ENCODE results near the gene EPS8.

Gene EPS8

DNA sequence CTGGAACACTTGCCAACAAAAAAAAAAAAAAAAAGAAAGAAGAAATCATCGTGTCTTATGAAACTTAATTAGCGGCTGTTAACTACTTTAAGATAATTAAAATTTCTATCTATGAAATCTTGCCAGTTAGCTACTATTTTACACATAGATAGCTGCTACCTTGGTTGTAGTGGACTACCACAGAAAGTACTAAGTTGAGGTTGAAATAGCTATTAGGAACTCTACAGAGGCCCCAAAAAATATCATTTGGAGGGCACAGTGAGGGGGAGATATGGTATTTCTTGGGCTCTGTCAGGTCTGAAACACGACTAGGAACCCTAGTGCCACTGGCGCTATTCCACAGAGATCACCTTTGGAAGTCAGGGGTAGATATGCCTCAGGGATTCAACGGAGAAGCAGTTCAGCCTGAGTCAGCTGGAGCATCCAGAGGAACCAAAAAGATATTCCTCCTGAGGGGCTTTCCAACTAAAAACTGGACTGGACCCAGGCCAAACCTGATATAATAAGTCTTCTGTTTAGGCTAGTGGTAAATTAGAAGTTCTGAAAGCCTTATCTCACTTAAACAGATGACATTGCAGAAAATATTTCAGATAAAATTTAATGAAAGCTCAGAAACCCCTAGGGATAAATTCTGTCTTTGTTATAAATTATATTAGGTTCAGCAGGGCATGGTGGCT, 126.1 kb downstream of the EPS8 start:
- in situ Hi-C loops (cut with HindIII; ENCODE audit: low sequenced_read_pairs): no loop called here

DNA sequence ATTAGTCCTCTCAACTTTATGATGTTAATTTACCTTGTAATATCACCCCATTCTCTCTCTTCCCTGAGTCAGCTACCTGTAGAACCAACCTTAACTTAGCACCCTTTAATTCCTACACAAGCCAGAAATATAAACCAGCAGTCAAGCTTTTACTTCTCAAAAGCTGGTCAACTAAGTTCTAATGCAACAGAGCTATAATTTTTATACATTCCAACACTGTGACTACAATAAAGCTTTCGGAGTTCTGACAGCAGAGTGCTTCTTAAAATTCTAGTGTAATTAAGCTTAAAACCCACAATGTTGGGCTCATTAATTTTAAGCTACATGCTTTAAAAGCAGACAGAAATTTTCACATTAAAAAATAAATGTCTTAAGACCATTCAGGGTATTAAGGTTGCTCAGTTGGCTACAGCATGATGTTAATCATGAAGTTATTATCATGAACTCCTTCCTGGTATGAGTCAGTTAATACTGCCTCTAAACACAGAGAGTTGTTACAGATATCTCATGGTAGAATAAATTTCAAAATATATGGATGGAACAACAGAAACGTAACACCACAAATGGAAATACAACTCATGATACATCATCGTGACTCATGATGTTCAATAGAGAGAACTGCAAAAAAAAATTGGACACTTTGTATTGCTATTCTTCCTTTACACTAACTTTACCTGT, 126.7 kb downstream of the EPS8 start:
- in situ Hi-C loops (cut with HindIII; ENCODE audit: low sequenced_read_pairs): no loop called here

DNA sequence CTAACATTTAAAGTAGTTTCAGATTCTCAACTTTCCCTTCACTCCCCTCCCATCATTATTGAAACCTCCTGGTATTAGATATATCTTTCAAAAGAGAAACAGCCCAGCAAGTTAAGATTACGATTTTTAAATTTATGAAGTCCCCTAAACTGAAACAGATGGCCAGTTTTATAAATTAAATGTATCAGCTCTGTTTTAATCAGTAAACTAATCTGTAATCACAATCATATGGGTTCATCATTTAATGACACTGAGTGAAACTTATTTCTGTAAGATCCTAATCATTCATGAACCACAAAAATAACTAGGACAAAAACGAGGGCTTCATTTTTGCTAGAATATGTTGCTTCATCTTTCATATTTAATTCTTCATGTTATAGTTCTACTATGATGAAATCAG, 137.8 kb downstream of the EPS8 start:
- in situ Hi-C loops (cut with HindIII; ENCODE audit: low sequenced_read_pairs): no loop called here

DNA sequence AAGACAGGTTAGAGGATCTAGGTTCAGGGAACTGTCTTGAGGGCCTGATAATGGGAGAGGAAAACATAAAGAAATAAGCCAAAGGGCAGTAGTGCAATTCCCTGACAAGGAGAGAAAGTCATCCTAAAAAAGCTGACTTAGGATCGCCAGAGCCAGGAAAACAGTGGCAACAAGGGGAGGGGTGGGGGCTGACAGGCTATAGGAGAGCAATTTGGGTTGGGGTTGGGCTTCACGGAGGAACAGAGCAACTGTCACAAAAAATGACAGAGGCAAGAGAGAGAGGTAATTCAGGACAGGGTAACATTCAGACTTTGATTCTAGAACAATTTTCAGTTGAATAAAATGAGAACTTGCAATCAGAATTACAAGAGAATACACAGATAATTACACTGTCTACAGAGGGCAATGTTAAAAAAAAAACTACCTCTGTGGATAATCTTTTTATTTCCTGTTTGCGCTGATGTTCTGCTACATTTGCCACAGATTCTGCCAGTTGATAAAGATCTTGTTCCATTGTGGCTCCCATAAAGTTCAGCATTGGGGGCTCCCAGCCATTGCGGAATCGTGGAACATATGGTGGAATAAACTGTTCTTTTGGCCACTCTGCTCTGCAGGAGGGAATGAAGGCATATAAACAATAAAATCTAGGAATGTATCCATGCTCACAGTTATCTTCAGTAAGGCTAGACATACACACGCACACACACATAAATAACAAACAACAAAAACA, 138.6 kb downstream of the EPS8 start:
- in situ Hi-C loops (cut with HindIII; ENCODE audit: low sequenced_read_pairs): no loop called here

DNA sequence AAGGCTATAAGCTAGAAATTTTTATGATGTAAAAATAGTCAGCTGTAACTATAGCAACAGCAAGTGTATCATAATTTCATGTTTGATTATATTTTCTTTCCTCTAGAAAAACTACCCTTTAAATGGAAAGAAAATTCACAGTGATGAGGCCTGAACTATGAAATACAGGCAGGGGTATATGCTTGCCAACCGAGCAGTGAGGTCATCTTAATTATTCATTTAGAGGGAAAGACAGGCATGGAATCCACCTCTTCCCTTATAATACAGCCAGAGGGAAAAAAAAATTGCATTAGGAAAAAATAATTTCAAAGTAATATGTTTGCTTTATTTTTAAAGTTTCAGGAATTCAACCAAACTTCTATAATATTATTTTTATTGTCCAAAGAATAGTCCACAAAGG, 139.8 kb downstream of the EPS8 start:
- in situ Hi-C loops (cut with HindIII; ENCODE audit: low sequenced_read_pairs): no loop called here

DNA sequence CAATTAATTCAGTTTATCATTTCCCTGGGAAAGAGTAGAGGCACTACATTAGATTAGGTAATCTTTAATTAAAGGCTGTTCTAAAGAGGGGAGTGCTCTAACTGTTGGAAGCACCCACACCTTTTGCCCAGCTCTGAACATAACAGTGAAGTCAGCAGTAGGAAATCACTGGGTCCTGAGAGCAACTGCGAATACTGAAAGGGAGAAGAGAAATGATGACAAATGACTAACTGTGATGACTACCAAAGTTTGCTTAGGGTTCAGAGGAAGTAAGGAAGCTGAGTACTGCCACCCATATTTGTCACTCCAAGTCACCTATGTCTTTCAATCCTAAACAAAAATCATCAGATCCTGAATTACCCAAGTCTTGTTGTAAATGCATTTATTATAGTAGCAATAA, 140.6 kb downstream of the EPS8 start:
- in situ Hi-C loops (cut with HindIII; ENCODE audit: low sequenced_read_pairs): no loop called here

DNA sequence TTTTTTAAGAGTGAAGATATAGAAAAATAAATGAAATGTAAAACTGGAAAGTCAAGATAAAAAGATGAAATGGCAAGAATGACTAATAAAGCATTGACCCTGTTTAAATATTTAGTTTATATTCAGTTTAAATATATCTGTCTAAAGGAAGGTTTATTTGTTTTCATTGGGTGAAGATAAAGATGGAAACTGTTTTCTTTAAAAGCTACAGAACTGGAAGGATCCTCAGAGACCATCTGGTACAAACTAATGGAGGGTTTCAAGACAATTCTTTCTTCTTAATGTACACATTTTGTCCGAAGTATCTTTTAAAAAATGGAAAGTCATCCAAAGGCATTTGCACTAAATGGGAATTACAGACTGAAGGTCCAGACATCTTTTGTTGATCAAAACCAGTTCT, 142.6 kb downstream of the EPS8 start:
- in situ Hi-C loops (cut with HindIII; ENCODE audit: low sequenced_read_pairs): no loop called here

DNA sequence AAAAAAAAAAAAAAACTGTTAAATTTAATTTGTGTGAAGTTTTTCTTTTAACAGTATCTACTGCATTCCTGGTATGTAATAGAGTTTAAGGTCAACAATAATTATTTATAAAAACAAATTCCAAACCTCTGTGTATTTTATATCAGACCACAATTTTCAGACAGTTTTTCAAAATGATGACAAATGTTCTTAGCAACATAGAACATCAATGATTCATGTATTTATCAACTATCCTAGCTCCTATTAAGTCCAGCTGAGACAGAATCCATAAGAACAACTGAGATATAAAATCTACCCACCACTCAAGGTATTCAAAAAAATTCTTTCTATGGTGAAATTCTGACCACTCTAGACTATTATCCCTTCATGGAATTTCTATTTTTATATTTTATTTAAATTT, 144.5 kb downstream of the EPS8 start:
- in situ Hi-C loops (cut with HindIII; ENCODE audit: low sequenced_read_pairs): no loop called here

DNA sequence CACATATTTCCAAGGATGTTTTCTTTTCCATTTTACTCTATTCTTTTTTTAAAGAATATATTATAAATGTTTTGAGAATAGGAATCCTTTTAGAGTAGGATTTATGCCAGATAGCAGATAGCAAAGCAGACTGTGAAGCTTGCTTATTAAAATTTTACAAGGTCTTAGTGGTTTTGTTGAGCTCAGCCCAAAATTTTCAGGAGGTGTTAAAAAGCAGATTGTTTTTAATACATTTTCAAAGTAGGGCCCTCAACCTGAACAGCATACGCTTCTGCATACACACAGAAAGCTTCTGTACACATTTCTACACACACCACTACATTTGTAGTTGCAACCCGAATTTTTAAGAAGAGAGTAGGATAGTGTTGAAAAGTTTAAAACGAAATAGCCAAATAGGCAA, 151.0 kb downstream of the EPS8 start:
- in situ Hi-C loops (cut with HindIII; ENCODE audit: low sequenced_read_pairs): no loop called here

DNA sequence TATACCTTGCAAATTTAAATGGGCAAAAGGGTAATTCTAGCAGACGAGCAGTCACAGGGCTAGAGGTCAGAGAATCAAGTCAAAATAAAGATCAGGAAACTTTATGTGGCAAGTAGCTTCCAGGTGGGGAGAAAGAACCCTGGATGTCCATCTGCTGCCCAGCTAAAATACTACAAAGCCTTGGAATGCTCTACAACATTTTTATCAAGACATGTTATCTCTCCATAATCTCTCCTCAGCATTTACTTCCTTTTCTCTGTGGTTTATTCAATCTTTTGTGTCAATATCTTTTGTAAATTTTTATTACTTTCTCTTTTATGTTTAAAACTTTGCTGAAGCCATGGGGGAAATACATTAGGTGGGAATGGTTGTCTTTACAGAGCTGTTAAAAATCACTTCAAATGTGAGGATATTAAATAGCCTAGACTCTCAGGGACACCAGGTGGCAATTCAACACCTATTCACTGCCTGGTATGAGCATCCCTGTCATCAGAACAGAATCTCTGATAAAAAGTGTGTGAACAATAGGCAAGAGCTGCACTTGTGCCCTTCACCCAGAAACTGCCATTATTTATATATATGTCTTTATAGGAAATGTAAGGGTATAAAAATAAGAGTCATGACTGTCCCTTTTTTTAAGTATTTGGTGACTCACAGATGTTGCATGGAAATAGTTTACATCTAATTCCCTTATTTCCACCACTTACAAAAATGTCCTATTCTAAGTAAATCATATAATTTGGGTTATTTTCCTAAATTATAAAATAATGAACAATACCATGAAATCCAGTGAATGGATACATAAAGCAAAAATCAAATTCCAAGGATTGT, 152.9 kb downstream of the EPS8 start:
- in situ Hi-C loops (cut with HindIII; ENCODE audit: low sequenced_read_pairs): no loop called here

DNA sequence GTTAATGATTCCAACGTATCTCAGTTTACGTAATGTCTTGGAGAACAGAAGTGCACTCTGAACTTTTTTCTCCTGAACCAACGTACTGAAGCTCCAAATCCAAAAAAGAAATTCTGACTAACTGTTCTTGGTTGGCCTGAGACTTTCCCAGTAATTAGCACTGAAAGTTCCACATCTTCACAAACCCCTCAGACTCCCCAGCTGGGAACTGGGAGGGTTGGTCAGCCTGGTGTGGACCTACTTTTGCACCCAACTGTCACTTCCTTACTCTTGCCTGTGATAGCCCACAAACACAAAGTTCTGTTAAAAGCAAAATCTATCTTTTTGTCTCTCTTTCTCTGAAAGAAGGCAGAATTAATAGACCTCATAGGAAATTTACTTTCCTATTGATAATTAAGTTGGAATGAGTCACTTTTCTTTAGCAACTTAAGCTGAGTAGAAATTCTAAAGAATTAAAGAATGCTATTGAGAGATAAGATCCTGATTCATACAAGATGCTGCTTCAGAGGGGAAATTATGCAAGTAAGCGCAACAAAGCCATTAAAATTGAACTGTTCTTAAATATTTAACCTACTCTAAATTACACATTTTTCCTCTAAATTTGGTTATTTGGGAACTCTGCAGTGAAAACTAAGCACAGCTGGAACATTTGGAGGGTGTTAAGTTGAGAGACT, 155.0 kb downstream of the EPS8 start:
- in situ Hi-C loops (cut with HindIII; ENCODE audit: low sequenced_read_pairs): no loop called here

DNA sequence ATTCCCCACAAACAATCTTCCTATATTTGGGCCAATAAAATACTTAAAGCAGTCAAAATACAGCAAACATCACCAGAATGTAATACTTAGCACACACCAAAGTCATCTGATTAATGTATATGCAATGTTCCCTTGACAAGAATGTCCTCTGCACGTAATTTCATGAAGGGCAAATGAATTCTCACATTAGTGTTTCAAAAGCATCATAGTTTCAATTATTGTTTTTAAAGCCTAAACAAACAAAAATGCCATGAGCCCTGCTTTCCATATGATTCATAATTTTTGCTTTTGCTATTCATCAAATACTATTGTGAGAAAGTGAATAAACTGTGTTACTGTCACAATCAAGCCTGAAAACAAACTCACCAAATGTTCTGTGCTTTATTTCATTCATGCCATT, 156.0 kb downstream of the EPS8 start:
- in situ Hi-C loops (cut with HindIII; ENCODE audit: low sequenced_read_pairs): no loop called here

DNA sequence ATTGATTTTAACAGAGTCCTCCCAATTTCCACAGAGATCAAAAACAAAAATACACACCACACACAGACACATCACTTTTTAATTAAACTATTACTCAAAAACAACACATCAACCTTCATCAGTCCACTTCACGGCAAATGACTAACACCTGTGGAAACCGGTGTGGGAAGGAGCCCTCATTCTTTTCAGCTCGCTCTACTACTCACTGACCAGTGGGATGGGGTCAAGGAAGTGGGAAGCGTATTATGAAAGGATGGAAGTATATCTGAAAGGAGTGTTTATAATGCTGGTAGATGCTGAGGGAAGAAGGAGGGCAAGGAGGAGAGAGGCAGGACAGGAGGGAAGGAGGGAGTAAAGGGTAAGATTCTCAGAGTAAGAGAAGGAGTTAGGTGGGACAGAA, 156.5 kb downstream of the EPS8 start:
- in situ Hi-C loops (cut with HindIII; ENCODE audit: low sequenced_read_pairs): no loop called here

DNA sequence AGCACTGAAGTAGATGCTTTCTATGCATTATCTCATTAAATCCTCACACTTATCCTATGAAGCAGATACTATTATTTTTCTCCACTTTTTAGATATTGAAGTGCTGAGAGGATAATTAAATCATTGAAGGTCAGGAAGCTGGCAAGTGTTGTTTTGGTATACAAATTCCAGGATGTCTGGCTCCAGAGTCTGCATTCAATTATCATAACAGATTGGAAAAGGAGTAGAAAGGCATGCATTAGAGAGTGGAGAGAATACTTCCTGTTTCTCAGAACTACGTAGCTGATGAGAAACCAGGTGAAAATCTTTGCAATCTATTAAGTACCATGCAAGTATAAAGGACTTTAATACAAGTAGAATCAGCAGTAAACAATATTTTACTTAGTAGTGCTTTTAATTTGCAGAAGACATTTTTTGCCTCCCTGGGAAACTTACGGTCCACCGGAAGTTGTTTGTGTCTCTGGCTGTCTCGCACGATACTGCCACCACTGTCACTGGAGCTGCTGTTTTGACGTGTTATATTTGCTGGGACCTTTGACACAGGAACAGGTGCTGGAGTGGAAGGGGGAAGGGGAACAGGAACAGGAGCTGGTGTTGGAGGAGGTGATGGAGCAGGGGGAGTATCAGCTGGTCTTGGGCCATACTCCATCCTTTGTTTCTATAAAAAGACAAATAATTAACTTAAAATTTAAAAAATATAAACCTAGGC, 158.0 kb downstream of the EPS8 start:
- in situ Hi-C loops (cut with HindIII; ENCODE audit: low sequenced_read_pairs): no loop called here

DNA sequence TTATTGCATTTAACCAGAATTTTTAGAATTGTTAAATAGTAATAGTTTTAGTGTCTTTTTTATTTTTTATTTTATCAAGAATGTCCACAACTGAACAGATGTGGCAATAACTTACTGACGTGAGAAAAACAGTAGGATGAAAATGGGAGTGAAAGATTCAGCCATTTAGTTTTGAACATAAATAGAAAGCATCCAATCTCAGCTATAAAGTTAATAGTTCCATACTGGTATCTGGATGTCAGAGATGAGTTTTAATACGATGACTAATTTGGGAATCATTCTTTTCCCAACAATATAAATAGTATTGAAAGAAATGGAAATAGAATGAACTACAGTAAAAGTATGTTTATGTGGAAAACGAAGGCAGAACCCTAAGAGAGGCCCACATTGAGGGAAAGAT, 159.4 kb downstream of the EPS8 start:
- in situ Hi-C loops (cut with HindIII; ENCODE audit: low sequenced_read_pairs): no loop called here

DNA sequence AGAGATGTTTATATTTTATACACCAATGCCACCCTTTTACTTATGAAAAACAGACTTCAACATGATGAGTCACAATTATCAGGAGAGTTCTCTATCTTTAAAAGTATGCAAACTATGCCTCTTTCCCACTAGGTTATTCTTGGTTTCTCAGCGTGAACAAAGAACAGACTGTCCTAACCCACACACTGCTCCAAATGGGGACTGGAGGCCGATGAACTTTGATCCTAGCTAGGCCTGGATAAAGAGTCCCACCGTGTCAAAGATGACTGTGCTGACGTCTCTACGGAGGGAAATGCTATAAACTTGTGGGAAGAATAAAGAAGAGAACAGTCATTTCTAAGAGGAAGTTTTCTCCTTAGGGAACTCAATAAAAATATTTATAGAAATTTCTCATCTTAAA, 160.1 kb downstream of the EPS8 start:
- in situ Hi-C loops (cut with HindIII; ENCODE audit: low sequenced_read_pairs): no loop called here

DNA sequence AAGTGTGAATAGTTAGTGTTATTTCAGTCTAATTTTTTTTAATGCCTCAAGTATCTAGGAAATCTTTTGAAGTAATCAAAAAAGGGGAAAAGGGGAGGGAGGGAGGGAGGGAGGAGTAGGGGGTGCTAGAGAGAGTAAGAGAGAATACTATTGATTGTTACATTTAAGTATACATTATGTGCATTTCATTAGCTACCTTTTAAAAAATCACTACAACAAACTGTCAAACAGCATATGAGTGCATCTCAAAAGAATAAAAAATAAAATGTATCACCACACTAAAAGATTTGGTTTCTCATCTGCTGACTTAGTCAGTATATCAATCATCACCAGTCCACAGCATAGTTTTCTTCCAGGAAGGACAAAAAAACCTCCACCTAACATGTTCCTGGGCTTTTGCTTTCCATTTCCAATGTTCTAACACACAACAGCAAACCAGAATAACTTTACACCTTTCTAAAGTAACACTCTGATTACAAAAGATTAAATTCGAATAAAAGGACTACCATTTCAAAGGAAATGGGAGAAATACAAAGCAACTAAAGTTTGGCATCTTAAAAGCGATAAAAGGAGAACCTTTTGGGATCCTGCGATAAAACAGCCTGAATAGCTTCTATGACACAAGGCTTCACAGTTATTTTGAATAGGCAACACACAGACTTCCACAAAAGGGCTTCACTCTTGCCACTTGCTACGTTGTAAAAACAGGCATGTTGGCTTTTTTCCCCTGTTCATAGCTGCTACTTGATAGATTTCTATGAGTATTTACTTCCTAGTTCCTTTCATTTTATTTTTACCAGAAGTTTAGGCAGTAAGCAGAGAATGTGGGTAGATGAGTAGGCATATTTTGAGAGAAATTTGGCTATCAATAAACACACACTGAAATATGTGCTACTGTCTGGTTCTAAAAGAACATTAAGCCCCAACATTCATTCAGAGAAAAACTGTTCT, 160.9 kb downstream of the EPS8 start:
- in situ Hi-C loops (cut with HindIII; ENCODE audit: low sequenced_read_pairs): no loop called here

DNA sequence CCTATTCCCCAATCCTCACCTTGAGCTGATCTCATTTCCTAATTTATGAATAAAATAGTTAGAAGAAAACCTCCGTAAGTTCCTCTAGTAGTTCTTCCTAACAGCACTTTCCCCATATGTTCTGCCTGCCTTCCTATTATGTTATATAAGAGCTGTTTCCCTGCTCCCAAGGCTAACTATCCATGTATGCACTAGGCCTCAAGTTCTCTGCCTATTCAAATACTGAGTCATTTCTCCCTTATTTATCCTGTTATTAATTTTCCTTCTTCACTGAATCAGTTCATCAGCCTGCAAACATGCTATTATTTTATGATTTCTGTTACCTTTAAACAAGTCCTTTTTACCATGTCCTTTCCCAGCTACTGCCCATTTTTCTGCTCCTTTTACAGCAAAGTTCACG, 164.1 kb downstream of the EPS8 start:
- in situ Hi-C loops (cut with HindIII; ENCODE audit: low sequenced_read_pairs): no loop called here

Data from DLD1 (cell line).